IMR-90 (cell line): ENCODE measurements around the gene ADISSP. TPM values are rescaled to one million over a fixed set of nuclear protein-coding genes. Genes with fewer than 3 reads are reported as not detected.
A peak's percentile ranks its signal among the peaks of the same experiment; 100 is the strongest.

Experiments used
- ATAC-seq: fragments of 200-7000 bp; cut with Tn5 transposase; 2 replicates; pipeline ENCODE4 v1.9.1; 2020; ENCODE audit warnings: low read depth, mild to moderate bottlenecking, moderate library complexity
- BruUV-seq: library from RNA; stranded (reverse); fragments of 400-500 nt; replicated peaks from 2 replicates; lab custom pipeline; 2021; lab: Mats Ljungman, UMichigan
- CTCF ChIA-PET: fragments of 300-600 bp; formaldehyde crosslinking; extraction: SDS; loops from one replicate; lab custom pipeline; 2021; ENCODE audit warnings: antibody characterized with exemption; lab: Yijun Ruan, JAX
- POLR2A ChIA-PET: fragments of 300-600 bp; sonication (Branson Sonifier 250); formaldehyde crosslinking; loops from one replicate; lab custom pipeline; 2022; ENCODE audit warnings: antibody characterized with exemption; ENCODE audit not compliant: unreplicated experiment; lab: Charles Lee
- DNase-seq: peaks from one replicate; pipeline ENCODE4 v3.0.0; 2013
- H2AFZ ChIP-seq: replicated peaks from 2 replicates; pipeline ENCODE3; 2013; ENCODE audit warnings: low read length, mild to moderate bottlenecking; ENCODE audit not compliant: poor library complexity
- H2AK5ac ChIP-seq: 2 replicates; pipeline ENCODE4 v1.6.1; 2013; ENCODE audit warnings: low read depth, low read length, inconsistent platforms
- H2AK9ac ChIP-seq: replicated peaks from 2 replicates; pipeline ENCODE3; 2013; ENCODE audit warnings: mild to moderate bottlenecking, low read depth, low read length, moderate library complexity; ENCODE audit not compliant: poor library complexity
- H2BK120ac ChIP-seq: 2 replicates; pipeline ENCODE4 v1.6.1; 2013; ENCODE audit warnings: low read depth, low read length, inconsistent platforms
- H2BK15ac ChIP-seq: 3 replicates; pipeline ENCODE4 v1.6.1; 2013; ENCODE audit warnings: low read depth, low read length, inconsistent platforms
- H2BK20ac ChIP-seq: 2 replicates; pipeline ENCODE4 v1.6.1; 2013; ENCODE audit warnings: low read depth, mild to moderate bottlenecking, inconsistent platforms, low read length, moderate library complexity
- H2BK5ac ChIP-seq: 2 replicates; pipeline ENCODE4 v1.6.1; 2013; ENCODE audit warnings: mild to moderate bottlenecking, low read depth, low read length, inconsistent platforms; ENCODE audit not compliant: poor library complexity, severe bottlenecking
- H3K14ac ChIP-seq: replicated peaks from 2 replicates; pipeline ENCODE4 v1.6.1; 2013; ENCODE audit warnings: low read depth, low read length, inconsistent platforms
- H3K18ac ChIP-seq: 2 replicates; pipeline ENCODE4 v1.6.1; 2013; ENCODE audit warnings: low read depth, low read length, control low read depth
- H3K23ac ChIP-seq: 2 replicates; pipeline ENCODE4 v1.6.1; 2013; ENCODE audit warnings: low read depth, low read length, inconsistent platforms
- H3K27ac ChIP-seq: 2 replicates; pipeline ENCODE4 v1.5.1; 2013; ENCODE audit warnings: mild to moderate bottlenecking, control low read depth, low read length; ENCODE audit not compliant: insufficient read depth
- H3K27me3 ChIP-seq: 2 replicates; pipeline ENCODE4 v1.6.1; 2013; ENCODE audit warnings: low read length; ENCODE audit not compliant: control insufficient read depth, insufficient read depth
- H3K36me3 ChIP-seq: 2 replicates; pipeline ENCODE4 v1.6.1; 2013; ENCODE audit warnings: low read length, mixed read lengths; ENCODE audit not compliant: control insufficient read depth, insufficient read depth
- H3K4ac ChIP-seq: 2 replicates; pipeline ENCODE4 v1.6.1; 2013; ENCODE audit warnings: low read depth, low read length, inconsistent platforms
- H3K4me1 ChIP-seq: 2 replicates; pipeline ENCODE4 v1.6.1; 2013; ENCODE audit warnings: low read length, mixed read lengths; ENCODE audit not compliant: control insufficient read depth, insufficient read depth
- H3K4me2 ChIP-seq: 2 replicates; pipeline ENCODE4 v1.6.1; 2013; ENCODE audit warnings: low read depth, mild to moderate bottlenecking, control low read depth, low read length, moderate library complexity
- H3K4me3 ChIP-seq: 2 replicates; pipeline ENCODE4 v1.5.1; 2013; ENCODE audit warnings: low read depth, mild to moderate bottlenecking, control low read depth, low read length, moderate library complexity; ENCODE audit not compliant: insufficient read depth
- H3K56ac ChIP-seq: 2 replicates; pipeline ENCODE4 v1.6.1; 2013; ENCODE audit warnings: low read length, inconsistent platforms; ENCODE audit not compliant: insufficient read depth; ENCODE audit errors: extremely low read depth
- H3K79me1 ChIP-seq, 2 experiments: 2 replicates each; pipeline ENCODE4 v1.6.1; 2013; ENCODE audit warnings: low read length in 2 of 2, inconsistent platforms in 1 of 2, low read depth in 1 of 2
- H3K9ac ChIP-seq: 2 replicates; pipeline ENCODE4 v1.6.1; 2013; ENCODE audit warnings: low read depth, low read length, control low read depth
- H3K9me1 ChIP-seq: 2 replicates; pipeline ENCODE4 v1.6.1; 2013; ENCODE audit warnings: low read length, inconsistent platforms; ENCODE audit not compliant: insufficient read depth
- H3K9me3 ChIP-seq: 2 replicates; pipeline ENCODE4 v1.6.1; 2013; ENCODE audit warnings: low read length; ENCODE audit not compliant: control insufficient read depth, insufficient read depth
- H4K20me1 ChIP-seq: 2 replicates; pipeline ENCODE4 v1.6.1; 2013; ENCODE audit warnings: low read length, inconsistent platforms; ENCODE audit not compliant: insufficient read depth
- H4K5ac ChIP-seq: 2 replicates; pipeline ENCODE4 v1.6.1; 2013; ENCODE audit warnings: mild to moderate bottlenecking, low read depth, low read length, control low read depth
- H4K8ac ChIP-seq, 2 experiments: 2 replicates each; pipeline ENCODE4 v1.6.1; 2013; ENCODE audit warnings: low read depth in 2 of 2, low read length in 2 of 2, control low read depth in 1 of 2, inconsistent platforms in 1 of 2
- H4K91ac ChIP-seq: 2 replicates; pipeline ENCODE4 v1.6.1; 2013; ENCODE audit warnings: low read depth, low read length, inconsistent platforms; ENCODE audit not compliant: insufficient read depth
- CHD1 ChIP-seq: IDR thresholded peaks from 2 replicates; pipeline ENCODE4 v1.6.1; 2012; ENCODE audit warnings: low read depth, low read length, improper control_type of control experiment
- CTCF ChIP-seq: conservative IDR thresholded peaks from 2 replicates; pipeline ENCODE4 v1.5.1; 2012; ENCODE audit warnings: mild to moderate bottlenecking, low read depth, low read length, improper control_type of control experiment
- MAZ ChIP-seq: IDR thresholded peaks from 2 replicates; pipeline ENCODE4 v1.6.1; 2012; ENCODE audit warnings: low read depth, mild to moderate bottlenecking, low read length, improper control_type of control experiment, moderate library complexity, borderline replicate concordance
- NFE2L2 ChIP-seq: fragments of 150-350 bp; IDR thresholded peaks from 2 replicates; pipeline ENCODE4 v1.6.1; 2016; ENCODE audit warnings: low read depth, mild to moderate bottlenecking, low read length
- RCOR1 ChIP-seq: IDR thresholded peaks from 2 replicates; pipeline ENCODE4 v1.6.1; 2012; ENCODE audit warnings: mild to moderate bottlenecking, low read length, improper control_type of control experiment; ENCODE audit not compliant: insufficient replicate concordance
- SMC3 ChIP-seq: fragments of 150-350 bp; IDR thresholded peaks from 2 replicates; pipeline ENCODE4 v1.6.1; 2016; ENCODE audit warnings: low read depth, mild to moderate bottlenecking, antibody characterized with exemption, low read length, moderate library complexity
- WGBS, 2 experiments: methylation state at CpG; one replicate each; pipeline versions ENCODE4 v1.1.5 to v1.1.7; 2013; ENCODE audit warnings: missing lambda C conversion rate in 2 of 2; ENCODE audit not compliant: insufficient read length in 1 of 2; ENCODE audit errors: extremely low coverage in 2 of 2; 5-methylcytosine and 5-hydroxymethylcytosine counted together
- dilution Hi-C: fragments of 300-500 bp; cut with HindIII; formaldehyde crosslinking; loops from one replicate; pipeline ENCODE4 v1.14.3; 2018; ENCODE audit warnings: low sequenced_read_pairs; ENCODE audit not compliant: unreplicated experiment
- in situ Hi-C: fragments of 300-500 bp; cut with MboI; formaldehyde crosslinking; loops from 3 replicates; pipeline ENCODE4 v1.14.3; 2019; ENCODE audit warnings: low sequenced_read_pairs, inconsistent platforms, mixed read lengths
- intact Hi-C: fragments of 100-400 bp; cut with micrococcal nuclease; formaldehyde crosslinking; loops from 2 replicates; pipeline ENCODE4 v1.10.0; 2022
- polyA plus RNA-seq, 3 experiments: library from polyadenylated mRNA; depleted of rRNA; stranded (reverse); fragments of >200 nt; gene quantifications; 2 replicates each; pipeline ENCODE4 v1.2.3, GENCODE V29; 2012; ENCODE audit warnings: low replicate concordance in 1 of 3
- total RNA-seq: library from RNA; depleted of rRNA; stranded (reverse); fragments of >200 nt; gene quantifications from 2 replicates; pipeline ENCODE4 v1.2.3, GENCODE V29; 2012

Gene ADISSP
- total and polyA plus RNA-seq, 2 of the 4 experiments (the other 2 are of a cell fraction), result 31.9 to 58.2 TPM

GRCh38 chr20:3794701-3795420 lies 27.3 kb upstream of the ADISSP start:
- H4K20me1 ChIP-seq, result no peaks in the 10 kb centered on the region
- peak overlapping the region; percentile 29 for H2AK5ac ChIP-seq
- TF ChIP-seq CTCF (no peak), SMC3 (no peak), NFE2L2 (no peak), MAZ (no peak), RCOR1 (no peak), CHD1 (no peak)
- peak overlapping the region; percentile 92; the same call in 1 of the 2 replicates for H3K4me2 ChIP-seq
- H2AFZ ChIP-seq, result peak overlapping the region; percentile 91
- H3K27ac ChIP-seq, result peak overlapping the region; percentile 95
- H3K14ac ChIP-seq, result peak overlapping the region; percentile 54; the same call in 1 of the 2 replicates
- H2AK9ac ChIP-seq, result peak overlapping the region; percentile 42
- peaks cover 31 to 45% of the 10 kb centered on the region in 2 experiments for H3K79me1 ChIP-seq
- peak overlapping the region; percentile 87; the same call in 1 of the 3 replicates for H2BK15ac ChIP-seq
- H3K9me1 ChIP-seq, result peaks cover 15% of the 10 kb centered on the region
- 87% methylated on average over 3 of the region's 25 CpGs; no CpG with 5 or more reads in 1 of the 2 experiments for WGBS, 2 experiments
- peaks cover 26% of the 10 kb centered on the region for H3K4me1 ChIP-seq
- peak overlapping the region; percentile 74 to 92 for H4K8ac ChIP-seq
- dilution Hi-C loops (no loop called here), intact Hi-C loops (no loop called here), in situ Hi-C loops (no loop called here)
- H4K91ac ChIP-seq, result no peak overlapping the region
- no peak overlapping the region for H3K18ac ChIP-seq
- ChIA-PET CTCF (no interaction called here), POLR2A (no interaction called here)
- H3K4ac ChIP-seq, result peak overlapping the region; percentile 95; the same call in 1 of the 2 replicates
- H2BK120ac ChIP-seq, result peak overlapping the region; percentile 22
- no peak for ATAC-seq
- no peak overlapping the region for H2BK20ac ChIP-seq
- peak overlapping the region; percentile 90 for H2BK5ac ChIP-seq
- BruUV-seq, result no TSS peak
- no peak for DNase-seq
- peak overlapping the region; percentile 82; the same call in 1 of the 2 replicates for H3K4me3 ChIP-seq
- peak overlapping the region; percentile 67; the same call in 1 of the 2 replicates for H3K23ac ChIP-seq
- H3K36me3 ChIP-seq, result peaks cover 11% of the 10 kb centered on the region
- no peaks in the 10 kb centered on the region for H3K9me3 ChIP-seq
- no peaks in the 10 kb centered on the region for H3K27me3 ChIP-seq
- H3K9ac ChIP-seq, result peak overlapping the region; percentile 80; the same call in 1 of the 2 replicates
- no peak overlapping the region for H3K56ac ChIP-seq
- H4K5ac ChIP-seq, result peak overlapping the region; percentile 36
